HG02970 (cell line): ENCODE measurements around the gene POM121.
"Not testable (repeated sequence)": the region's sequence is repeated elsewhere in the genome, so short reads cannot be mapped to it uniquely, and the experiment has no call there.

Experiments
- ATAC-seq: cut with Tn5 transposase; IDR thresholded peaks from one replicate; pipeline ENCODE4 v1.9.1; 2021; ENCODE audit warnings: mild to moderate bottlenecking, moderate library complexity, moderate number of reproducible peaks; ENCODE audit not compliant: unreplicated experiment, low FRiP score

Gene POM121

DNA sequence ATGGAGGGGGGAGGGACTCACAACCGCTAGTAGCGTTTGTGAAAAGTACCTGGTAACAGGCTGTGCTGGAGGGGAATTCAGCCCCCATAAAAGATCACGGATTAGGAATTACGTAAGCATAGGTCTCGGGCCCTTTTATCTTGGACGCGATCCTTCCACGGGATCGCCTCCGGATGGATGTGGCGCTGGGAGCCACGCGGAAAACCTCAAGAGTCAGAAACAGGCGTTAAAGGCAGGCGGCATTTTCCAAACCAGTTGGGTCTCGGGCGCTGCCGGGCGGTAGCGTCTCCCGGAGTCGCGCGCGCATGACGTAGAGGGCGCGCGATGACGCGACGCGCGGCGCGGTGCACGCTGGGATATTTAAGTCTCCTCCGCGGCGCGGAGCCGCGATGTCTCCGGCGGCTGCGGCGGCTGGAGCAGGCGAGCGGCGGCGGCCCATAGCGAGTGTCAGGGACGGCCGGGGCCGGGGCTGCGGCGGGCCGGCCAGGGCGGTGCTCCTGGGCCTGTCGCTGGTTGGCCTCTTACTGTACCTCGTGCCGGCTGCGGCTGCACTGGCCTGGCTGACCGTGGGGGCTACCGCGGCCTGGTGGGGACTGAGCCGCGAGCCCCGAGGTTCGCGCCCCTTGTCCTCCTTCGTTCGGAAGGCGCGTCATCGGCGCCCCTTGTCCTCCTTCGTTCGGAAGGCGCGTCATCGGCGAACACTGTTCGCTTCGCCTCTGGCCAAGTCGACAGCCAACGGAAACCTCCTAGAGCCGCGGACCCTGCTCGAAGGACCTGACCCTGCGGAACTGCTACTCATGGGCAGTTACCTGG, at the start of gene POM121:
Gene POM121, plus strand, starts transcription at position 363 of the 813 bp plus-strand sequence. Its CDS starts 27 bp downstream, at position 390.
- peak; percentile 92 for ATAC-seq

- ATAC-seq = peak; percentile 98
These were observed 45.7 kb upstream of the POM121 start for GRCh38 chr7:72879079-72879736.

- not testable (repeated sequence) for ATAC-seq
These were observed 45.1 kb upstream of the POM121 start for GRCh38 chr7:72879737-72880215.

DNA sequence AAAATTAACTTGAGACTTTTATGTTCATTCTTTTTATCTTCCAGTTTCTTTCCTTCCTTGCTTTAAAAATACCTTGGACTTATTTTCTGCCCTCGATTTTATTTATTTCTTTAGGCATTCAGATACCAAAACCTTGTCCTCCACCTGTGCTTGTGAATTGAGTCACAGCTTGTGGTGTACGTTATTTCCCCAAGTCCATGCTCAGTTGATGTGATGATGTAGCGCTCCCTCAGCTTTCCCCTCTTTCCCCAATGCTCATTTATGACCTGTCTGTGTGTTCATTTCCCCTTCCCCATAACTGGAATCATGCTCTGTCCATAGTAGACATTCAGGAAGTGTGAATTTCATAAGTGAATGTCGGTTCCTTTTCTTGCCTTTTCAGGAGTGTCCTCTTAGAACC, 33.1 kb upstream of the POM121 start:
- ATAC-seq = not testable (repeated sequence)

DNA sequence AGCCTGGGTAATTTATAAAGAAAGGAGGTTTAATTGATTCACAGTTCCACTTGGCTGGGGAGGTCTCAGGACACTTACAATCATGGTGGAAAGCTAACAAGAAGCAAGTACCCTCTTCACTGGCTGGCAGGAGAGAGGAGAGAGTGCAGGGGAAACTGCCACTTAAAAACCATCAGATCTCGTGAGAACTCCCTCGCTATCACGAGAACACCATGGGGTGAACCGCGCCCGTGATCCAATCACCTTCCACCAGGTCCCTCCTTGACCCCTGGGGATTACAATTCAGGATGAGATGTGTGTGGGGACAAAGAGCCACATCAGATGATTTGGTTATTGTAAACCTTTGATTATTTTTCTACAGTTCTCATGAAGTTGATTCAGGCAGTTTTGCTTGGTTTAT, 20.2 kb upstream of the POM121 start:
- ATAC-seq = not testable (repeated sequence)

DNA sequence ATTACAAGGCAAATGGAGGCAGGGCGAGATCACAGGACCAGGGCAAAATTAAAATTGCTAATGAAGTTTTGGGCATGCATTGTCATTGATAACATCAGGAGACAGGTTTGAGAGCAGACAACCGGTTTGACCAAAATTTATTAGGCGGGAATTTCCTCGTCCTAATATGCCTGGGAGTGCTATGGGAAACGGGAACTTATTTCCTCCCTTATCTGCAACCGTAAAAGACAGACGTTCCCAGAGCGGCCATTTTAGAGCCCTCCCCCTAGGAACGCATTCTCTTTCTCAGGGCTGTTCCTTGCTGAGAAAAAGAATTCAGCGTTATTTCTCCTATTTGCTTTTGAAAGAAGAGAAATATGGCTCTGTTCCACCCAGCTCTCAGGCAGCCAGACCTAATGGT, 16.5 kb upstream of the POM121 start:
- not testable (repeated sequence) for ATAC-seq

- not testable (repeated sequence) for ATAC-seq
These were observed 13.5 kb upstream of the POM121 start for GRCh38 chr7:72911395-72911794.

GRCh38 chr7:72913750-72914149, 11.1 kb upstream of the POM121 start:
- ATAC-seq = not testable (repeated sequence)

GRCh38 chr7:72914756-72915525, 10.0 kb upstream of the POM121 start:
- ATAC-seq = not testable (repeated sequence)

DNA sequence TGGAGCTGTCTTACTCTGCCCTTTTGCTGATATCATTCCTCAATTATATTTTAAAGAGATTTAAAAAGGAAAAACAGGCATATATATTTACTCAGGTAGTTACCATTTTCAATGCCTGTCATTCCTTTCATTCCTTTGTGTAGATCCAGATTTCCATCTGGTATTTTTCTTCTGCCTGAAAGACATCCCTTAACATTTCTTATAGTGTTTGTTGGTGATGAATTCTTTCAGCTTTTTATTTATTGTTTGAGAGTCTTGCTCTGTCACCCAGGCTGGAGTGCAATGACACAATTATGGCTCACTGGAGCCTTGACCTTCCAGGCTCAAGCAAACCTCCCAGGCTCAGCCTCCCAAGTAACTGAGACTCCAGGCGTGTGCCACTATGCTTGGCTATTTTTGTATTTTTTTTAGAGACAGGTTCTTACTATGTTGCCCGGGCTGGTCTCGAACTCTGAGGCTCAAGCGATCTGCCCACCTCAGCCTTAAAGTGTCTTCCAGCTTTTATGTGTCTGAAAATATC, 5.6 kb upstream of the POM121 start:
- no peak for ATAC-seq

DNA sequence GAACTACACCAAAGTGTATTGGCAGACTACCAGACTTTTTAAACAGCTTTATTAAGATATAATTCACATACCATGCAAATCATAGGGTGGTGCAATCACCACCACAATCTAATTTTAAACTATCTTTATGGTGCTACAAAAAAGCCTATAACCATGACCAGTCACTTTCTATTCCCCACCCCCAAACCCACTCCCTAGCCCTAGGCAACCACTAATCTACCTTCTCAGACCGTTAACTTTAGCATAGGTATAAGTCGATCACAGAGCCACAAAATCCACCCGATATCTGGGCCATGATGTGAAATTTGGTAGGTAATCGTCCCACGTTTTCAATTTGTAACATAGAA, 536 bp upstream of the POM121 start:
- ATAC-seq = no peak

DNA sequence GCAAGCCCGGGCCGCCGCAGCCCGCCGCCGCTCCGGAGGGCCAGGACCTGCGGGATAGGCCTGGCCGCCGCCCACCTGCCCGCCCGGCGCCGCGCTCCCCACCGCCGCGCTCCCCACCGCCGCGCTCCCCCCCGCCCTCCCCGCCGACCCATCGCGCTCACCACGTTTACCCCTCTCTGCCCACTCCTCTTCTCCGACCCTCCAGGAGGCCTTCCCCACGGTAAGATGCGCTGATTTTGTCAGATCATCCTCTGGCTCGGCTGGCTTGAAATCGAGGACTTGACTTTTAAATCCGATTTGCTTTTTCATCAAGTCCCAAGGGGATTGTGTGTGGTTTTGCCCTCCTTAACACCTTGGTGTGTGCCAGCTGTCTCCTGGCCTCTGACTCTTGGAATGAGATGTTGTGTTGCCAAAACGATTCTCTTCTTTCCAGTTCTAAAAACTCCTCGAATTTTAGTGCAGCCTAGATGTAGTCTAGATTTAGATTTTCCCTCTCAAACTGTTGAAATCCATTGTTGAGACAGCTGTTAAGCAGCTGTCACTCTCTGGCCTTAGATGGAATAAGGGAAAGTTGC, 738 bp downstream of the POM121 start:
- no peak for ATAC-seq

GRCh38 chr7:72927791-72928190, 2.9 kb downstream of the POM121 start:
- not testable (repeated sequence) for ATAC-seq

GRCh38 chr7:72928216-72928615, 3.3 kb downstream of the POM121 start:
- not testable (repeated sequence) for ATAC-seq

- ATAC-seq = not testable (repeated sequence)
These were observed 17.3 kb downstream of the POM121 start for GRCh38 chr7:72942022-72942705.

GRCh38 chr7:72942956-72943355, 18.1 kb downstream of the POM121 start:
- ATAC-seq = not testable (repeated sequence)

DNA sequence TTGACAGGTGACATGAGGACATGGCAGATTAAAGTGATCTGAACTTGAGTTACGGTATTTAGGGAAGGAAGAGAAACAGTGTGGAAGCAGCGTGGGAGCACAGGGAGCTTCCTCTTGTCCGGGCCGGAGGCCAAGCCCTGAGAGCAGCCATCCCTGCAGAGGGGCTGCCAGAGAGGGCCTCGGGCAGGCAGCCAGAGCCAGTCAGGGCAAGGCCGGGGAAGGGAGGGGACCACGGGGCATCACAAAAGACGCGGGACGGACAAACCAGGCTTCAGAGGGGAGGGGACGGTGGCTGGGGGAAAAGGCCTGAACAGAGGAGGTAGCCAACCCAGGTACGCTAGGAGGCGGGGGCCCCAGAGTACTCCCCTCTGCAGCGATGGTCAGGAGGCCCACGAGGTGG, 20.0 kb downstream of the POM121 start:
- ATAC-seq = not testable (repeated sequence)

GRCh38 chr7:72945597-72945996, 20.7 kb downstream of the POM121 start:
- not testable (repeated sequence) for ATAC-seq

DNA sequence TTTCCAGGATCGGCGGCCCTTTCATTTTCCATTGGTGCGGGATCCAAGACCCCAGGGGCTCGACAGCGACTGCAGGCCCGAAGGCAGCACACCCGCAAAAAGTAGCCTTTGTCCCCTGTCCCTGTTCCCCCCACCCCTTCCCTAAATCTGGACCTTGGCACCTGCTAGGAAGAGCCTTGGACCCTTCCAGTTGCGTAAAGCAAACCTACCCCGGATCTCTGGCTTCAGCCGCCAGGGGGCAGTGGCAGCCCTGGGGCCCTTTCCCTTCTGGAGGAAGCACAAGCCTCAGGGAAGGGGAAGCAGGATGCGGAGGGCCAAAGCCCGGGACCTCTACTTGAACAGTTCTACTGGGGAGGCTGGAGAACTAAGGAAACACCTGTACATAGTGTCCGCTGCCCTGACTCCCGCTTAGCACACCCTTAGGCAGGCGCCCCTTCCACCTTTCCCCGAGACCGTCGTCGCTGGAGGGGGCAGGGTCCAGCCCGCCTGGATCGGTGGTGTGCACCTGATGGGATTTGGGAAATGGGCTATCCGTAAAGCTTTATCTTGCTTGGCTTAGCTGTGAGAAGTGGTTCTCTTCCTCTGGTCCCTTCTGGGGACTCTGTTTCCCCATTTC, 21.3 kb downstream of the POM121 start:
- ATAC-seq = not testable (repeated sequence)
